K562 (cell line): ENCODE data around the gene CDC42BPB. TPM values are rescaled to one million over a fixed set of nuclear protein-coding genes. Genes with fewer than 3 reads are reported as not detected.

ENCODE experiments used
- BCL6 ChIP-seq: fragments of 250-450 bp; sonication (Bioruptor Pico); IDR thresholded peaks from 2 replicates; pipeline ENCODE4 v1.4.0; 2020
- ZNF785 ChIP-seq: fragments of 250-450 bp; sonication (Bioruptor Pico); IDR thresholded peaks from 2 replicates; pipeline ENCODE4 v1.4.0; 2020; ENCODE audit warnings: mild to moderate bottlenecking
- polyA plus RNA-seq, 8 experiments: library from polyadenylated mRNA; depleted of rRNA in 4 of 8; stranded (reverse) in 5 of 8; unstranded in 3 of 8; fragments of >200 nt; fragmentation: Nextera tagmentation in 2 of 8; fragmentation: Illumina TruSeq in 1 of 8; extraction: Ambion mirVana in 2 of 8; extraction: Trizol in 1 of 8; gene quantifications; 2 replicates each; pipeline versions ENCODE4 v1.2.1 to v1.2.3, GENCODE V29; 2011 to 2014; ENCODE audit warnings: inconsistent platforms in 1 of 8, missing spikeins in 1 of 8
- total RNA-seq, 7 experiments: library from RNA; depleted of rRNA in 6 of 7; stranded (reverse); fragments of >200 nt in 6 of 7; fragmentation: Illumina TruSeq in 2 of 7; extraction: Trizol in 2 of 7; gene quantifications; 2 replicates each; pipeline versions ENCODE4 v1.2.1 to v1.2.3, GENCODE V29; 2011 to 2021; ENCODE audit warnings: low replicate concordance in 1 of 7
- TF ChIP-seq, protein P1 (sequence below): fragments of 450-650 bp; IDR thresholded peaks from 2 replicates; pipeline ENCODE4 v1.6.1; 2016; ENCODE audit warnings: low read depth

CDC42BPB gene
- total and polyA plus RNA-seq, 9 of the 15 experiments (the other 6 are each of a cell fraction or from before 2014, with no cell fraction given) = 0.07 to 24.3 (median 12.6) TPM

DNA sequence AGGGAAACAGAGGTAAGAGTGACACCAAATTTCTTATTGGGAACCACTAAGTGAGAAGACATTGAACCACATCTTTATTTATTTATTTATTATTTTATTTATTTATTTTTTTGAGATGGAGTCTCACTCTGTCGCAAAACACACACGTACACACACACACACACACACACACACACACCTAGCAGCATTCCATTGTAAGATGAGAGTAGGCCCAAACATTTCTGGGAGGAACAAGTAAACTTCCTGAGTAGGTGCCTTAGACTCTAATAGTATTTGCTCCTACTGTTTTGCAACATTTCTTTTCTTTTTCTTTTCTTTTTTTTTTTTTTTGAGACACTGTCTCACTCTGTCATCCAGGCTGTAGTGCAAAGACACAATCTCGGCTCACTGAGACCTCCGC lies 7.1 kb upstream of the CDC42BPB start (continued):
- TF ChIP-seq, protein P1, sequence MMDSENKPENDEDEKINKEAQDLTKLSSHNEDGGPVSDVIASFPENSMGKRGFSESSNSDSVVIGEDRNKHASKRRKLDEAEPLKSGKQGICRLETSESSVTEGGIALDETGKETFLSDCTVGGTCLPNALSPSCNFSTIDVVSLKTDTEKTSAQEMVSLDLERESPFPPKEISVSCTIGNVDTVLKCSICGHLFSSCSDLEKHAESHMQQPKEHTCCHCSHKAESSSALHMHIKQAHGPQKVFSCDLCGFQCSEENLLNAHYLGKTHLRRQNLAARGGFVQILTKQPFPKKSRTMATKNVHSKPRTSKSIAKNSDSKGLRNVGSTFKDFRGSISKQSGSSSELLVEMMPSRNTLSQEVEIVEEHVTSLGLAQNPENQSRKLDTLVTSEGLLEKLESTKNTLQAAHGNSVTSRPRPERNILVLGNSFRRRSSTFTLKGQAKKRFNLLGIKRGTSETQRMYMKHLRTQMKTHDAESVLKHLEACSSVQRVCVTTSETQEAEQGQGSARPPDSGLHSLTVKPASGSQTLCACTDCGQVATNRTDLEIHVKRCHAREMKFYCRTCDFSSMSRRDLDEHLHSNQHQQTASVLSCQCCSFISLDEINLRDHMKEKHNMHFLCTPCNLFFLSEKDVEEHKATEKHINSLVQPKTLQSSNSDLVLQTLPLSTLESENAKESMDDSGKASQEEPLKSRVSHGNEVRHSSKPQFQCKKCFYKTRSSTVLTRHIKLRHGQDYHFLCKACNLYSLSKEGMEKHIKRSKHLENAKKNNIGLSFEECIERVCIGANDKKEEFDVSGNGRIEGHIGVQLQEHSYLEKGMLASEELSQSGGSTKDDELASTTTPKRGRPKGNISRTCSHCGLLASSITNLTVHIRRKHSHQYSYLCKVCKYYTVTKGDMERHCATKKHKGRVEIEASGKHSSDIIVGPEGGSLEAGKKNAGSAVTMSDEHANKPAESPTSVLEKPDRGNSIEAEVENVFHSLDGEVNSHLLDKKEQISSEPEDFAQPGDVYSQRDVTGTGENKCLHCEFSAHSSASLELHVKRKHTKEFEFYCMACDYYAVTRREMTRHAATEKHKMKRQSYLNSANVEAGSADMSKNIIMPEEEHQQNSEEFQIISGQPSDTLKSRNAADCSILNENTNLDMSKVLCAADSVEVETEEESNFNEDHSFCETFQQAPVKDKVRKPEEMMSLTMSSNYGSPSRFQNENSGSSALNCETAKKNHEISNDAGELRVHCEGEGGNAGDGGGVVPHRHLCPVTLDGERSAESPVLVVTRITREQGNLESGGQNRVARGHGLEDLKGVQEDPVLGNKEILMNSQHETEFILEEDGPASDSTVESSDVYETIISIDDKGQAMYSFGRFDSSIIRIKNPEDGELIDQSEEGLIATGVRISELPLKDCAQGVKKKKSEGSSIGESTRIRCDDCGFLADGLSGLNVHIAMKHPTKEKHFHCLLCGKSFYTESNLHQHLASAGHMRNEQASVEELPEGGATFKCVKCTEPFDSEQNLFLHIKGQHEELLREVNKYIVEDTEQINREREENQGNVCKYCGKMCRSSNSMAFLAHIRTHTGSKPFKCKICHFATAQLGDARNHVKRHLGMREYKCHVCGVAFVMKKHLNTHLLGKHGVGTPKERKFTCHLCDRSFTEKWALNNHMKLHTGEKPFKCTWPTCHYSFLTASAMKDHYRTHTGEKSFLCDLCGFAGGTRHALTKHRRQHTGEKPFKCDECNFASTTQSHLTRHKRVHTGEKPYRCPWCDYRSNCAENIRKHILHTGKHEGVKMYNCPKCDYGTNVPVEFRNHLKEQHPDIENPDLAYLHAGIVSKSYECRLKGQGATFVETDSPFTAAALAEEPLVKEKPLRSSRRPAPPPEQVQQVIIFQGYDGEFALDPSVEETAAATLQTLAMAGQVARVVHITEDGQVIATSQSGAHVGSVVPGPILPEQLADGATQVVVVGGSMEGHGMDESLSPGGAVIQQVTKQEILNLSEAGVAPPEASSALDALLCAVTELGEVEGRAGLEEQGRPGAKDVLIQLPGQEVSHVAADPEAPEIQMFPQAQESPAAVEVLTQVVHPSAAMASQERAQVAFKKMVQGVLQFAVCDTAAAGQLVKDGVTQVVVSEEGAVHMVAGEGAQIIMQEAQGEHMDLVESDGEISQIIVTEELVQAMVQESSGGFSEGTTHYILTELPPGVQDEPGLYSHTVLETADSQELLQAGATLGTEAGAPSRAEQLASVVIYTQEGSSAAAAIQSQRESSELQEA = no peak
- TF ChIP-seq ZNF785 (CRISPR knock-in tag) = no peak
- no peak for TF ChIP-seq BCL6 (CRISPR knock-in tag)
